Measurements from ENCODE around the gene LRRIQ3. TPM values are rescaled to one million over a fixed set of nuclear protein-coding genes. Genes with fewer than 3 reads are reported as not detected.

LRRIQ3 gene
- total RNA-seq, 1 experiment from 2014 or later, result 0.67 TPM

GRCh38 chr1:74065081-74065480 lies 132.9 kb downstream of the LRRIQ3 start:
- no peaks in the 10 kb centered on the region for H3K36me3 ChIP-seq (ENCODE audit: insufficient read depth, low read length)
- no peak overlapping the region for H2AFZ ChIP-seq (ENCODE audit: low read length)
- no peak overlapping the region for H3K27ac ChIP-seq (ENCODE audit: low read length)
- peaks cover 15% of the 10 kb centered on the region for H3K9me3 ChIP-seq (ENCODE audit: low read length)
- H3K27me3 ChIP-seq (ENCODE audit: low read length), result no peaks in the 10 kb centered on the region
- no peak overlapping the region for H3K4me3 ChIP-seq (ENCODE audit: low read length)
- no peak overlapping the region for H3K9ac ChIP-seq (ENCODE audit: low read length)
- no peaks in the 10 kb centered on the region for H3K79me2 ChIP-seq (ENCODE audit: low read length)
- H3K4me1 ChIP-seq (ENCODE audit: low read length), result no peaks in the 10 kb centered on the region
- H3K4me2 ChIP-seq (ENCODE audit: low read depth, low read length, poor library complexity, severe bottlenecking), result no peak overlapping the region
- no peaks in the 10 kb centered on the region for H4K20me1 ChIP-seq (ENCODE audit: insufficient read depth, low read depth, low read length)
- no peak for DNase-seq
- no peaks in the 10 kb centered on the region for H3K9me2 ChIP-seq (replicated peaks; ENCODE audit: insufficient read depth, low read length)

GRCh38 chr1:74057719-74058118 lies 140.3 kb downstream of the LRRIQ3 start:
- H3K27me3 ChIP-seq (ENCODE audit: low read length), result no peaks in the 10 kb centered on the region
- DNase-seq, result no peak
- no peaks in the 10 kb centered on the region for H3K9me2 ChIP-seq (replicated peaks; ENCODE audit: insufficient read depth, low read length)
- H3K79me2 ChIP-seq (ENCODE audit: low read length), result no peaks in the 10 kb centered on the region
- H3K4me3 ChIP-seq (ENCODE audit: low read length), result no peak overlapping the region
- no peak overlapping the region for H2AFZ ChIP-seq (ENCODE audit: low read length)
- no peak overlapping the region for H3K27ac ChIP-seq (ENCODE audit: low read length)
- H3K9ac ChIP-seq (ENCODE audit: low read length), result no peak overlapping the region
- H3K36me3 ChIP-seq (ENCODE audit: insufficient read depth, low read length), result no peaks in the 10 kb centered on the region
- no peak overlapping the region for H3K4me2 ChIP-seq (ENCODE audit: low read depth, low read length, poor library complexity, severe bottlenecking)
- no peaks in the 10 kb centered on the region for H4K20me1 ChIP-seq (ENCODE audit: insufficient read depth, low read depth, low read length)
- peaks cover 21% of the 10 kb centered on the region for H3K9me3 ChIP-seq (ENCODE audit: low read length)
- H3K4me1 ChIP-seq (ENCODE audit: low read length), result no peaks in the 10 kb centered on the region

- no peaks in the 10 kb centered on the region for H3K9me2 ChIP-seq (replicated peaks; ENCODE audit: insufficient read depth, low read length)
- H3K36me3 ChIP-seq (ENCODE audit: insufficient read depth, low read length), result no peaks in the 10 kb centered on the region
- no peaks in the 10 kb centered on the region for H3K27me3 ChIP-seq (ENCODE audit: low read length)
- no peak for DNase-seq
- no peak overlapping the region for H2AFZ ChIP-seq (ENCODE audit: low read length)
- no peaks in the 10 kb centered on the region for H4K20me1 ChIP-seq (ENCODE audit: insufficient read depth, low read depth, low read length)
- H3K79me2 ChIP-seq (ENCODE audit: low read length), result no peaks in the 10 kb centered on the region
- H3K4me1 ChIP-seq (ENCODE audit: low read length), result no peaks in the 10 kb centered on the region
- H3K27ac ChIP-seq (ENCODE audit: low read length), result no peak overlapping the region
- no peak overlapping the region for H3K9ac ChIP-seq (ENCODE audit: low read length)
- H3K4me2 ChIP-seq (ENCODE audit: low read depth, low read length, poor library complexity, severe bottlenecking), result no peak overlapping the region
- peaks cover 6% of the 10 kb centered on the region; the same call in 1 of the 2 replicates for H3K9me3 ChIP-seq (ENCODE audit: low read length)
- no peak overlapping the region for H3K4me3 ChIP-seq (ENCODE audit: low read length)
These were observed 144.6 kb downstream of the LRRIQ3 start for GRCh38 chr1:74053407-74053806.

GRCh38 chr1:74050386-74050785 lies 147.6 kb downstream of the LRRIQ3 start:
- Histone ChIP-seq H3K36me3 (ENCODE audit: insufficient read depth, low read length) (no peaks in the 10 kb centered on the region), H3K9me3 (ENCODE audit: low read length) (peaks cover 6% of the 10 kb centered on the region; the same call in 1 of the 2 replicates), H4K20me1 (ENCODE audit: insufficient read depth, low read depth, low read length) (no peaks in the 10 kb centered on the region), H3K4me3 (ENCODE audit: low read length) (no peak overlapping the region), H2AFZ (ENCODE audit: low read length) (no peak overlapping the region), H3K9me2 (replicated peaks; ENCODE audit: insufficient read depth, low read length) (no peaks in the 10 kb centered on the region), H3K79me2 (ENCODE audit: low read length) (no peaks in the 10 kb centered on the region), H3K4me1 (ENCODE audit: low read length) (no peaks in the 10 kb centered on the region), H3K4me2 (ENCODE audit: low read depth, low read length, poor library complexity, severe bottlenecking) (no peak overlapping the region), H3K9ac (ENCODE audit: low read length) (no peak overlapping the region), H3K27me3 (ENCODE audit: low read length) (no peaks in the 10 kb centered on the region), H3K27ac (ENCODE audit: low read length) (no peak overlapping the region)
- no peak for DNase-seq

- DNase-seq, result no peak
- Histone ChIP-seq H3K9ac (ENCODE audit: low read length) (no peak overlapping the region), H3K4me3 (ENCODE audit: low read length) (no peak overlapping the region), H3K9me2 (replicated peaks; ENCODE audit: insufficient read depth, low read length) (no peaks in the 10 kb centered on the region), H3K36me3 (ENCODE audit: insufficient read depth, low read length) (no peaks in the 10 kb centered on the region), H3K27ac (ENCODE audit: low read length) (no peak overlapping the region), H3K4me2 (ENCODE audit: low read depth, low read length, poor library complexity, severe bottlenecking) (no peak overlapping the region), H3K27me3 (ENCODE audit: low read length) (no peaks in the 10 kb centered on the region), H4K20me1 (ENCODE audit: insufficient read depth, low read depth, low read length) (no peaks in the 10 kb centered on the region), H3K4me1 (ENCODE audit: low read length) (no peaks in the 10 kb centered on the region), H2AFZ (ENCODE audit: low read length) (no peak overlapping the region), H3K79me2 (ENCODE audit: low read length) (no peaks in the 10 kb centered on the region), H3K9me3 (ENCODE audit: low read length) (no peaks in the 10 kb centered on the region; the same call in none of the 2 replicates)
These were observed 159.9 kb downstream of the LRRIQ3 start for GRCh38 chr1:74038042-74038441.

GRCh38 chr1:74012583-74012982 lies 185.4 kb downstream of the LRRIQ3 start:
- no peak for DNase-seq
- H3K79me2 ChIP-seq (ENCODE audit: low read length), result no peaks in the 10 kb centered on the region
- no peaks in the 10 kb centered on the region for H4K20me1 ChIP-seq (ENCODE audit: insufficient read depth, low read depth, low read length)
- no peak overlapping the region for H2AFZ ChIP-seq (ENCODE audit: low read length)
- no peaks in the 10 kb centered on the region for H3K4me1 ChIP-seq (ENCODE audit: low read length)
- H3K4me2 ChIP-seq (ENCODE audit: low read depth, low read length, poor library complexity, severe bottlenecking), result no peak overlapping the region
- no peak overlapping the region for H3K9ac ChIP-seq (ENCODE audit: low read length)
- no peaks in the 10 kb centered on the region for H3K9me2 ChIP-seq (replicated peaks; ENCODE audit: insufficient read depth, low read length)
- no peak overlapping the region for H3K4me3 ChIP-seq (ENCODE audit: low read length)
- no peaks in the 10 kb centered on the region for H3K36me3 ChIP-seq (ENCODE audit: insufficient read depth, low read length)
- no peaks in the 10 kb centered on the region for H3K9me3 ChIP-seq (ENCODE audit: low read length)
- H3K27ac ChIP-seq (ENCODE audit: low read length), result no peak overlapping the region
- H3K27me3 ChIP-seq (ENCODE audit: low read length), result no peaks in the 10 kb centered on the region

GRCh38 chr1:74011736-74012135 lies 186.2 kb downstream of the LRRIQ3 start:
- no peaks in the 10 kb centered on the region for H4K20me1 ChIP-seq (ENCODE audit: insufficient read depth, low read depth, low read length)
- no peaks in the 10 kb centered on the region for H3K27me3 ChIP-seq (ENCODE audit: low read length)
- no peak overlapping the region for H3K27ac ChIP-seq (ENCODE audit: low read length)
- H3K36me3 ChIP-seq (ENCODE audit: insufficient read depth, low read length), result no peaks in the 10 kb centered on the region
- no peaks in the 10 kb centered on the region for H3K9me2 ChIP-seq (replicated peaks; ENCODE audit: insufficient read depth, low read length)
- H3K9me3 ChIP-seq (ENCODE audit: low read length), result no peaks in the 10 kb centered on the region
- H3K9ac ChIP-seq (ENCODE audit: low read length), result no peak overlapping the region
- DNase-seq, result no peak
- no peak overlapping the region for H2AFZ ChIP-seq (ENCODE audit: low read length)
- no peaks in the 10 kb centered on the region for H3K4me1 ChIP-seq (ENCODE audit: low read length)
- H3K4me2 ChIP-seq (ENCODE audit: low read depth, low read length, poor library complexity, severe bottlenecking), result no peak overlapping the region
- no peak overlapping the region for H3K4me3 ChIP-seq (ENCODE audit: low read length)
- no peaks in the 10 kb centered on the region for H3K79me2 ChIP-seq (ENCODE audit: low read length)

GRCh38 chr1:74010206-74010605 lies 187.8 kb downstream of the LRRIQ3 start:
- Histone ChIP-seq H2AFZ (ENCODE audit: low read length) (no peak overlapping the region), H3K4me1 (ENCODE audit: low read length) (no peaks in the 10 kb centered on the region), H3K36me3 (ENCODE audit: insufficient read depth, low read length) (no peaks in the 10 kb centered on the region), H3K27me3 (ENCODE audit: low read length) (no peaks in the 10 kb centered on the region), H3K9ac (ENCODE audit: low read length) (no peak overlapping the region), H3K79me2 (ENCODE audit: low read length) (no peaks in the 10 kb centered on the region), H3K9me3 (ENCODE audit: low read length) (no peaks in the 10 kb centered on the region), H4K20me1 (ENCODE audit: insufficient read depth, low read depth, low read length) (no peaks in the 10 kb centered on the region), H3K4me2 (ENCODE audit: low read depth, low read length, poor library complexity, severe bottlenecking) (no peak overlapping the region), H3K9me2 (replicated peaks; ENCODE audit: insufficient read depth, low read length) (no peaks in the 10 kb centered on the region), H3K27ac (ENCODE audit: low read length) (no peak overlapping the region), H3K4me3 (ENCODE audit: low read length) (no peak overlapping the region)
- no peak for DNase-seq

GRCh38 chr1:74005533-74005932 lies 192.4 kb downstream of the LRRIQ3 start:
- no peak for DNase-seq
- H3K9me2 ChIP-seq (replicated peaks; ENCODE audit: insufficient read depth, low read length), result no peaks in the 10 kb centered on the region
- no peak overlapping the region for H2AFZ ChIP-seq (ENCODE audit: low read length)
- no peak overlapping the region for H3K27ac ChIP-seq (ENCODE audit: low read length)
- no peaks in the 10 kb centered on the region for H3K4me1 ChIP-seq (ENCODE audit: low read length)
- no peak overlapping the region for H3K9ac ChIP-seq (ENCODE audit: low read length)
- no peak overlapping the region for H3K4me2 ChIP-seq (ENCODE audit: low read depth, low read length, poor library complexity, severe bottlenecking)
- no peaks in the 10 kb centered on the region for H3K9me3 ChIP-seq (ENCODE audit: low read length)
- H3K79me2 ChIP-seq (ENCODE audit: low read length), result no peaks in the 10 kb centered on the region
- H3K4me3 ChIP-seq (ENCODE audit: low read length), result no peak overlapping the region
- H3K27me3 ChIP-seq (ENCODE audit: low read length), result no peaks in the 10 kb centered on the region
- H3K36me3 ChIP-seq (ENCODE audit: insufficient read depth, low read length), result no peaks in the 10 kb centered on the region
- H4K20me1 ChIP-seq (ENCODE audit: insufficient read depth, low read depth, low read length), result no peaks in the 10 kb centered on the region
